Tibial nerve (tissue), 4 donors: ENCODE results near the gene UBXN10. TPM values are rescaled to one million over a fixed set of nuclear protein-coding genes. Genes with fewer than 3 reads are reported as not detected.

Experiments used
- DNase-seq, 2 donors: peaks; one replicate each; pipeline ENCODE4 v3.0.0-alpha.2; 2019; ENCODE audit warnings: low spot score in 2 of 2
- H3K27ac ChIP-seq, 4 donors: fragments of 200-600 bp; sonication (generic) in 3 of 4; one replicate each; pipeline ENCODE4 v1.5.1; 2017 to 2019; ENCODE audit warnings: mild to moderate bottlenecking in 1 of 4
- H3K27me3 ChIP-seq, 2 donors: fragments of 200-600 bp; sonication (generic) in 1 of 2; one replicate each; pipeline versions ENCODE4 v1.5.1 to v1.6.0; 2017 to 2019
- H3K36me3 ChIP-seq, 3 donors: fragments of 200-600 bp; sonication (generic); one replicate each; pipeline ENCODE4 v1.5.1; 2018 to 2019
- H3K4me1 ChIP-seq, 4 donors: fragments of 200-600 bp; sonication (generic) in 3 of 4; one replicate each; pipeline ENCODE4 v1.5.1; 2017 to 2019
- H3K4me3 ChIP-seq, 4 donors: fragments of 200-600 bp; sonication (generic) in 3 of 4; one replicate each; pipeline ENCODE4 v1.5.1; 2017 to 2019; ENCODE audit warnings: mild to moderate bottlenecking in 1 of 4, moderate library complexity in 1 of 4
- H3K9me3 ChIP-seq, 4 donors: fragments of 200-600 bp; sonication (generic) in 3 of 4; one replicate each; pipeline ENCODE4 v1.5.1; 2017 to 2019
- EP300 ChIP-seq, 2 donors: sonication (generic); formaldehyde crosslinking; IDR thresholded peaks; one replicate each; pipeline ENCODE4 v1.6.1; 2017; ENCODE audit warnings: antibody characterized with exemption in 2 of 2, mild to moderate bottlenecking in 1 of 2
- POLR2A ChIP-seq, 2 donors: fragments of 450-650 bp; IDR thresholded peaks; one replicate each; pipeline ENCODE4 v1.6.1; 2017; ENCODE audit warnings: antibody characterized with exemption in 2 of 2, mild to moderate bottlenecking in 2 of 2, moderate library complexity in 2 of 2
- WGBS, 2 donors: methylation state at CpG; one replicate each; pipeline ENCODE4 v1.1.5; 2018; 5-methylcytosine and 5-hydroxymethylcytosine counted together
- total RNA-seq, 4 donors: library from RNA; depleted of rRNA; stranded (reverse); fragments of >200 nt; gene quantifications; one replicate each; pipeline ENCODE4 v1.1.0, GENCODE V29; 2016
- TF ChIP-seq, protein P1 (sequence below), 5 experiments: fragments of 200-600 bp in 3 of 5; fragments of 450-650 bp in 2 of 5; sonication (generic) in 3 of 5; IDR thresholded peaks; one replicate each; pipeline ENCODE4 v1.5.1; 2016 to 2019; ENCODE audit warnings: antibody characterized with exemption in 5 of 5, mild to moderate bottlenecking in 3 of 5, moderate library complexity in 2 of 5

Gene UBXN10
- total RNA-seq, 4 donors from 2014 or later: under 0.01 to 0.84 (median 0.41) TPM

DNA sequence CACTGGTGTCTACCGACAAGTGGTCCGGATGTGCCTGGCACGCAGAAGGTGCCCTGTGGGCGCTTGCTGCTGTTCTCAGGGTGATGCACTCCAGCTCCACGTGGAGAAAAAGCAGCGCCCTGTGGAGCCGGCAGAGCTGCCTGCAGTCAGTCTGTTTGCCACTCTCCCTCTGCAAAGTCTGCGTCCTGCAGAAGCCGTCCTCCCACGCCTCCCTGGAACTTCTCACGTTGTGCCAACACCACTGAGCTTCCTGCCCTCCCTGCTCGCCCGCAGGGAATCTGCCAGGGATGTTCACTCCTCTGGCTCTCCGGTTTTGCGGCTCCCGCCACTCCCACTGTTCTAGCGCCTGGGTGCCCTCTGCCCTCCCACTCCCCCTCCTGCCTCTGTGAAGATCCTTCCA lies 19.8 kb upstream of the UBXN10 start:
- DNase-seq: no peak
- no peaks in the 10 kb centered on the region for H3K36me3 ChIP-seq
- peaks cover 0 to 4% of the 10 kb centered on the region in 2 donors for H3K27me3 ChIP-seq
- 57 to 67% methylated on average over 17 of the region's 17 CpGs for WGBS, 2 donors
- peaks cover 0 to 2% (median 0%) of the 10 kb centered on the region in 4 donors for H3K4me1 ChIP-seq
- peaks cover 0 to 31% (median 0%) of the 10 kb centered on the region in 4 donors for H3K9me3 ChIP-seq
- H3K4me3 ChIP-seq: no peak overlapping the region
- TF ChIP-seq EP300 (IDR thresholded peaks at IDR 0.05): no peak
- TF ChIP-seq, protein P1, sequence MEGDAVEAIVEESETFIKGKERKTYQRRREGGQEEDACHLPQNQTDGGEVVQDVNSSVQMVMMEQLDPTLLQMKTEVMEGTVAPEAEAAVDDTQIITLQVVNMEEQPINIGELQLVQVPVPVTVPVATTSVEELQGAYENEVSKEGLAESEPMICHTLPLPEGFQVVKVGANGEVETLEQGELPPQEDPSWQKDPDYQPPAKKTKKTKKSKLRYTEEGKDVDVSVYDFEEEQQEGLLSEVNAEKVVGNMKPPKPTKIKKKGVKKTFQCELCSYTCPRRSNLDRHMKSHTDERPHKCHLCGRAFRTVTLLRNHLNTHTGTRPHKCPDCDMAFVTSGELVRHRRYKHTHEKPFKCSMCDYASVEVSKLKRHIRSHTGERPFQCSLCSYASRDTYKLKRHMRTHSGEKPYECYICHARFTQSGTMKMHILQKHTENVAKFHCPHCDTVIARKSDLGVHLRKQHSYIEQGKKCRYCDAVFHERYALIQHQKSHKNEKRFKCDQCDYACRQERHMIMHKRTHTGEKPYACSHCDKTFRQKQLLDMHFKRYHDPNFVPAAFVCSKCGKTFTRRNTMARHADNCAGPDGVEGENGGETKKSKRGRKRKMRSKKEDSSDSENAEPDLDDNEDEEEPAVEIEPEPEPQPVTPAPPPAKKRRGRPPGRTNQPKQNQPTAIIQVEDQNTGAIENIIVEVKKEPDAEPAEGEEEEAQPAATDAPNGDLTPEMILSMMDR (IDR thresholded peaks at IDR 0.05): no peak
- H3K27ac ChIP-seq: no peak overlapping the region

DNA sequence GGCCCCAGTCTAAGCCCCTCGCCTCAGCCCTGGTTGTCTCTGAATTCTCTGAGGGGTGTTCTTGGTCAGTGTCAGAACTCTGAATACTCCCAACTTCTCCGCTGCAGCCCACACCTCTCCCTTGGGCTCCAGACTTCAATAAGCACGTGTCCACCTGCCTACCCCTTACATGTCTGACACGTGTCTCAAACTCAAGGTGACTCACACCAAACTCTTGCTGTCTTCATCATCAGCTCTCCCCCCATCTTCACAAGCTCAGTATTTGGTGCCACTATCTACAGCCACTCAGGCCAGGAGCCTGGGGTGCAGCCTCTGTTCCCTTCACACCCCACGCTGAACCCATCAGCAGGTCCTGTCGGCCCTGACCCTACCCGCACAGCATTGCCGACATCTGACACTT lies 18.8 kb upstream of the UBXN10 start:
- TF ChIP-seq, protein P1 (IDR thresholded peaks at IDR 0.05): no peak
- TF ChIP-seq EP300 (IDR thresholded peaks at IDR 0.05) (no peak), POLR2A (IDR thresholded peaks at IDR 0.05) (no peak)
- no peak for DNase-seq
- H3K4me3 ChIP-seq: no peak overlapping the region
- WGBS, 2 donors: 78 to 80% methylated on average over 8 of the region's 8 CpGs
- peaks cover 0 to 4% of the 10 kb centered on the region in 2 donors for H3K27me3 ChIP-seq
- H3K27ac ChIP-seq: no peak overlapping the region
- peaks cover 0 to 21% (median 0%) of the 10 kb centered on the region in 4 donors for H3K9me3 ChIP-seq
- H3K36me3 ChIP-seq: no peaks in the 10 kb centered on the region
- H3K4me1 ChIP-seq: peaks cover 0 to 3% (median 1%) of the 10 kb centered on the region in 4 donors

DNA sequence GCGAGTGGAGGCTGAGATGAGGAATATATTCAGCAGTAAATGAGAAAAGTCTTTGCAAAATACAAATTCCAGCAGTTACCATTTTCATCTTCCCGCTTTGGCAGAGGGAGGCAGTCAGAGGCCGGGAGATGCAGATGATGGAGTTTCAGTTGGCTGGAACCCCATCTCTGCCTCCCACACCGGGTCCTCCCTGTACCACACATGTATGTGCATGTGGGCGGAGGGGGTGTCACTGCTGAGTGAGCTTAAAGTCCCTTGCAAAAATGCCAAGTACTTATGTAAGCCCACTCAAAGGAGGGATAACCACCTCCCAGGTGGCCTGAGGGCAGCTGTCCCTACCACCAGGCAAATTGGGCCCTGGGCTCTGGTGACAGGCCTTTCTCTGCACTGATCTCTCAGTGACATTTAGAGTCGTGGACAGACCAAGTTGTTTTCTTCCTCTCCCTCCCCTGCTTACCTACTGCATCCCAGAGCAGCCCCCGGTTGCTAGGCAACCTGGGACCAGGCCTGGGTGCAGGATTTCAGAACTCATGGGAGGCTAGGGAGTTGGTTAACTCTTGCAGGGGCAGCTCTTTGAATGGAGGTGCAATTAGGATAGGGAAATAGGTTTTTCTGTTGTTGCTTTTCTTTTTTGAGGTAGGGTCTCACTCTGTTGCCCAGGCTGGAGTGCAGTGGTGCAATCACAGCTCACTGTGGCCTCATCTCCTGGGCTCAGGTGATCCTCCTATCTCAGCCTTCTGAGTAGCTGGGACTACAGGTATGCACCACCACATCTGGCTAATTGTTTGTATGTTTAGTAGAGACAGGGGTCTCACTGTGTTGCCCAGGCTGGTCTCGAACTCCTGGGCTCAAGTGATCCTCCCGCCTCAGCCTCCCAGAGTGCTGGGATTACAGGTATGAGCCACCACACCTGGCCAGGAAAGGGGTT lies 17.1 kb upstream of the UBXN10 start:
- Histone ChIP-seq H3K4me1 (peaks cover 0 to 3% (median 1%) of the 10 kb centered on the region in 4 donors), H3K27ac (no peak overlapping the region), H3K36me3 (no peaks in the 10 kb centered on the region), H3K9me3 (peaks cover 0 to 9% (median 0%) of the 10 kb centered on the region in 4 donors), H3K27me3 (peaks cover 0 to 4% of the 10 kb centered on the region in 2 donors), H3K4me3 (no peak overlapping the region)
- no peak for DNase-seq
- TF ChIP-seq POLR2A (IDR thresholded peaks at IDR 0.05): no peak
- TF ChIP-seq, protein P1 (IDR thresholded peaks at IDR 0.05): no peak
- no peak for TF ChIP-seq EP300 (IDR thresholded peaks at IDR 0.05)
- WGBS, 2 donors: 66 to 70% methylated on average over 9 of the region's 9 CpGs

DNA sequence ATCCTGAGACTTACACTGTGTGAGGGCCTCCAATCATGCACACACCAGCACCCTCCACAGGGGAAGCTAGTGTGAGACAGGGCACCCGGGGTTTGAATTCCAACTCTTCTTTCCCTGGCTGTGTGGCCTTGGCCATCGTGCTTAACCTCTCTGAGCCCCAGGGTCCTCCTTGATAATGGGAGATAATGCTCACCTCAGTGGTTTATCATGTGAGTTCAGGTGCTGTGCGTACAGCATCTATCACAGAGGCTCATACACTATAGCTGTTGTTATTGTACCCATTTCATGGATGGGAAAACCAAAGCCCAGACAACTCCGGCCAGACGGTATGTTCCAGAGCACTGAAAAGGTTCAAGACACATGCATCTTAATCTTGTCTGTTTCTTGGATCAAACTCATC lies 16.0 kb upstream of the UBXN10 start:
- TF ChIP-seq EP300 (IDR thresholded peaks at IDR 0.05) (no peak), POLR2A (IDR thresholded peaks at IDR 0.05) (no peak)
- TF ChIP-seq, protein P1 (IDR thresholded peaks at IDR 0.05): no peak
- H3K4me3 ChIP-seq: no peak overlapping the region
- no peak for DNase-seq
- H3K36me3 ChIP-seq: no peaks in the 10 kb centered on the region
- H3K4me1 ChIP-seq: peaks cover 0 to 3% (median 1%) of the 10 kb centered on the region in 4 donors
- H3K27me3 ChIP-seq: peaks cover 0 to 4% of the 10 kb centered on the region in 2 donors
- peaks cover 0 to under 1% (median 0%) of the 10 kb centered on the region in 4 donors for H3K9me3 ChIP-seq
- no peak overlapping the region for H3K27ac ChIP-seq
- WGBS, 2 donors: 92 to 93% methylated on average over 5 of the region's 5 CpGs

DNA sequence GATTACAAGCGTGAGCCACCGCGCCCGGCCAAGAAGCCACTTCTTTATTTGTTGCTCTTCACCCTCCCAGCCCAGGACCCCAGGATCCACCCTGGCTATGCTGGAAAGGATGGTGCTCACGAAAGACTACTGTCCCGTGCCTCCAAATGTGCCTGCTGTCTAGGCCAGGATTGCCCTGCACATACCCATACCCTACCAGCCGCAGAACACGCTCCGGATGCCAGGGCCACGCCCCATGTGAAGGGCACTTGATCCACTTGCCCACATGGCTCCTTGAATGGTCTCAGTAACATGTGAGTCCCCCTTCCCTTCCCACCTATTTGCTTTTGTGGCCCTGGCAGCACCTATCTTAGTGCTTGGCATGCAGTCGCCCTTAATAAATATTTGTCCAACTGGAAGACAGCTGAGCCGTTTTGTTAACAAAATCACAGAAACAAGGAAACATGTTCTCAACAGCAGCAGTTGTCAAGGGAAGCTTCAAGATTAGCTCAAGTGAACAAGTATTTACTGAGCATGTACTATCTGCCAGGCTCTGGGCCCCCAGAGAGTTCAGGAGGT lies 13.8 kb upstream of the UBXN10 start:
- Histone ChIP-seq H3K36me3 (no peaks in the 10 kb centered on the region), H3K9me3 (no peaks in the 10 kb centered on the region), H3K27me3 (no peaks in the 10 kb centered on the region), H3K4me1 (peaks cover 0 to 3% (median 0%) of the 10 kb centered on the region in 4 donors), H3K4me3 (no peak overlapping the region), H3K27ac (no peak overlapping the region)
- 91 to 94% methylated on average over 12 of the region's 12 CpGs for WGBS, 2 donors
- no peak for TF ChIP-seq EP300 (IDR thresholded peaks at IDR 0.05)
- TF ChIP-seq, protein P1 (IDR thresholded peaks at IDR 0.05): no peak
- TF ChIP-seq POLR2A (IDR thresholded peaks at IDR 0.05): no peak
- no peak for DNase-seq
